GM19351 (cell line): Measurements from ENCODE around the gene MILR1.

Experiments
- ATAC-seq: cut with Tn5 transposase; IDR thresholded peaks from one replicate; pipeline ENCODE4 v1.9.1; 2021; ENCODE audit warnings: mild to moderate bottlenecking, moderate library complexity; ENCODE audit not compliant: unreplicated experiment

MILR1 gene

GRCh38 chr17:64500862-64501765 lies 52.2 kb downstream of the MILR1 start:
- no peak for ATAC-seq

- ATAC-seq = no peak
Observed at GRCh38 chr17:64502021-64502420, 53.1 kb downstream of the MILR1 start.

- ATAC-seq = no peak
Observed at GRCh38 chr17:64502809-64503208, 53.9 kb downstream of the MILR1 start.

GRCh38 chr17:64503341-64503740 lies 54.4 kb downstream of the MILR1 start:
- ATAC-seq = no peak

GRCh38 chr17:64503821-64504768 lies 55.2 kb downstream of the MILR1 start:
- ATAC-seq = no peak

- no peak for ATAC-seq
Observed at GRCh38 chr17:64504769-64505339, 55.9 kb downstream of the MILR1 start.

- ATAC-seq = no peak
Observed at GRCh38 chr17:64505340-64506200, 56.7 kb downstream of the MILR1 start.

- peak; percentile 59 for ATAC-seq
Observed at GRCh38 chr17:64506201-64506575, 57.3 kb downstream of the MILR1 start, which contains the start of gene DDX5. TSS of gene DDX5 (minus strand) at chr17:64506289. CDS start at chr17:64506119, 170 bp downstream.

GRCh38 chr17:64506576-64507412 lies 57.9 kb downstream of the MILR1 start, which contains the start of gene CEP95:
TSS of gene CEP95 (plus strand) at chr17:64506977. CDS start at chr17:64507098, 121 bp downstream.
- ATAC-seq = peak; percentile 54

- peak; percentile 23 for ATAC-seq
Observed at GRCh38 chr17:64507413-64507782, 58.5 kb downstream of the MILR1 start.

GRCh38 chr17:64508683-64509082 lies 59.8 kb downstream of the MILR1 start:
- ATAC-seq = no peak

- ATAC-seq = no peak
Observed at GRCh38 chr17:64509179-64509578, 60.3 kb downstream of the MILR1 start.

GRCh38 chr17:64515419-64515818 lies 66.5 kb downstream of the MILR1 start:
- ATAC-seq = no peak

GRCh38 chr17:64515829-64516228 lies 66.9 kb downstream of the MILR1 start:
- ATAC-seq = no peak
